Sigmoid colon (tissue), 4 donors: ENCODE measurements around the gene E2F7.

Source experiments
- EP300 ChIP-seq, 4 donors: sonication (generic); formaldehyde crosslinking; IDR thresholded peaks; one replicate each; pipeline ENCODE4 v1.6.1; 2017; ENCODE audit warnings: antibody characterized with exemption in 4 of 4
- POLR2AphosphoS5 ChIP-seq, 4 donors: sonication (generic); formaldehyde crosslinking; IDR thresholded peaks; one replicate each; pipeline ENCODE4 v1.6.1; 2017; ENCODE audit warnings: antibody characterized with exemption in 4 of 4

DNA sequence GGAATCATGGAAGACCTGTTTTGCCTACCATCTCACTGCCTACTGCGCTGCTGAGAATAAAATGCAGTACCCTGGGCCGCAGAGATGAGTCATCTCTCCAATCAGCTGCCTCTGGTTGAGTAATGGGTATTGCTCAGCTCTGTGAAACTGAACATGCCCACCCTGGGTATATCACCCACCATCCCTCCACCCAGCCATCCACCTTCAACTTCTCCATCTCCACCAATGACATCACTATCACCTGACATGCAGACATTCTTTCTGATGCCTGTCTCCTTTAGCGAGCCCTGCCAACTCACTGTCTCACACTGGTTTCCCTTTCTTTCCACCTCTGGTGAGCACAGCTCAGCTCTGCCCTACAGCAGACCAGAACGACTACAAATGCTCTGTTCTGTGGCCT, 33.6 kb downstream of the E2F7 start:
- TF ChIP-seq POLR2AphosphoS5 (IDR thresholded peaks at IDR 0.05) (no peak), EP300 (IDR thresholded peaks at IDR 0.05) (no peak)
